ENCODE measurements around the gene MAF.

Gene MAF

DNA sequence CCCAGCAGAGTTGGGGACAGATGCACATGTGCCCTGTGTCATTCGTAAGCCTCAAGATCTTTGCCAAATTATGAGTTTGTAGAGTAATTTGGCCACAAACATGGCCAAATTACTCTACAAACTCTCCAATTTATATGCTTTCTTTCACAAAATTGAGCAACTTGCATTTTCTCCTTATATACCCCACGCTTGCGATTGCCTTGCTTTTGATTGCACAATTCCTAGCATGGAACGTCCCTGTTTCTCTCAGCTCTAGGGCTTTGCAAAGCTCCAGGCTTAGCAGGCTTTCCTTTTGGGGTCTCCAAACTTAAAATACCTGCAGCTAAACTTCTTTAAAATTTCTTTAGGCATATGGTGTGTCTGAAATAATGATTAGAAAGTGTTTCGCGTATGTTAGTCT lies 28.5 kb upstream of the MAF start:
- TF ChIP-seq, protein P1, sequence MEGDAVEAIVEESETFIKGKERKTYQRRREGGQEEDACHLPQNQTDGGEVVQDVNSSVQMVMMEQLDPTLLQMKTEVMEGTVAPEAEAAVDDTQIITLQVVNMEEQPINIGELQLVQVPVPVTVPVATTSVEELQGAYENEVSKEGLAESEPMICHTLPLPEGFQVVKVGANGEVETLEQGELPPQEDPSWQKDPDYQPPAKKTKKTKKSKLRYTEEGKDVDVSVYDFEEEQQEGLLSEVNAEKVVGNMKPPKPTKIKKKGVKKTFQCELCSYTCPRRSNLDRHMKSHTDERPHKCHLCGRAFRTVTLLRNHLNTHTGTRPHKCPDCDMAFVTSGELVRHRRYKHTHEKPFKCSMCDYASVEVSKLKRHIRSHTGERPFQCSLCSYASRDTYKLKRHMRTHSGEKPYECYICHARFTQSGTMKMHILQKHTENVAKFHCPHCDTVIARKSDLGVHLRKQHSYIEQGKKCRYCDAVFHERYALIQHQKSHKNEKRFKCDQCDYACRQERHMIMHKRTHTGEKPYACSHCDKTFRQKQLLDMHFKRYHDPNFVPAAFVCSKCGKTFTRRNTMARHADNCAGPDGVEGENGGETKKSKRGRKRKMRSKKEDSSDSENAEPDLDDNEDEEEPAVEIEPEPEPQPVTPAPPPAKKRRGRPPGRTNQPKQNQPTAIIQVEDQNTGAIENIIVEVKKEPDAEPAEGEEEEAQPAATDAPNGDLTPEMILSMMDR (IDR thresholded peaks at IDR 0.05; ENCODE audit: insufficient read depth, low read length, missing control alignments), result no peak
- no peak for DNase-seq (ENCODE audit: low read depth, low spot score)
- ChIA-PET POLR2A (no interaction called here), CTCF (no interaction called here)
- no peak overlapping the region for H3K4me3 ChIP-seq (ENCODE audit: low read depth, low read length)

DNA sequence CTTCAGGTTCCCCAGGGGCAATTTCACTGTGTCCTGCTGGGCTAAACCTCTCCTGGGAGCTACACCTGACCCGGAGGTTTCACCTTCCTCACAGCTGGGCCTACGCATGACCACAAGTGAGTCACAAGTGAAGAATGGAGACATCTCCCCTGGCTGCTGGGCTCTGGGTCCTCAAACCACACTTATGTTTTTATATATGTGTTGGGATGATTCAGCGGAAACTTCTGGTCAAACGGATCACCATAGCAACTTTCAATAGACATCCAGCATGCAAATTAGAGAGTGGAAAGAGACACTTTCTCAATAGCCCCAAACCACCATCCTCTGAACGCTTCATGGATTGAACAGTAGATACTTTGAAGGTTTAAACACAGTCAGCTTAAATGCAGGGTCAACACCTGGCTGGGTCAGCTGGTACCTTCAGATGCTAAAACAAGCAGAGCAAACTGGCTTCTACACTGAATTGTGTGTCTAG lies 28.0 kb upstream of the MAF start:
- H3K4me3 ChIP-seq (ENCODE audit: low read depth, low read length), result no peak overlapping the region
- no peak for DNase-seq (ENCODE audit: low read depth, low spot score)
- TF ChIP-seq, protein P1 (IDR thresholded peaks at IDR 0.05; ENCODE audit: insufficient read depth, low read length, missing control alignments), result no peak
- ChIA-PET POLR2A (no interaction called here), CTCF (no interaction called here)

DNA sequence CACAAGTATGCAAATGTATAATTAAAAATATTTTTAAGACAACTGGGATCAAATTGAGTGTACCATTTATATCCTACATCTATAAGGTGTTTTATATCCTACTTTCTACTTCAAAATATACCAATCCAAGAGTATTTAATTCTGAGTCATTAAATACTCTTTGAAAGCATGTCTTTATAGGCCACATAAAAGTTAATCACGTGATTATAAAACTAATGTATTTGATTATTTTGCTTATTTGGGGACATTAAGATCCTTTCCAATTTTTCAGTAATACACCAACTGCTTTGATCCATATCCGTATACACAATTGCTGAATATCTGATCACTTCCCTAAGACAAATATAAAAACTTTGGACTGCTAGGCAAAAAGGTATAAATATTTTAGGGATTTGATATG lies 26.6 kb upstream of the MAF start:
- no peak overlapping the region for H3K4me3 ChIP-seq (ENCODE audit: low read depth, low read length)
- no peak for DNase-seq (ENCODE audit: low read depth, low spot score)
- ChIA-PET POLR2A (no interaction called here), CTCF (no interaction called here)
- TF ChIP-seq, protein P1 (IDR thresholded peaks at IDR 0.05; ENCODE audit: insufficient read depth, low read length, missing control alignments), result no peak

DNA sequence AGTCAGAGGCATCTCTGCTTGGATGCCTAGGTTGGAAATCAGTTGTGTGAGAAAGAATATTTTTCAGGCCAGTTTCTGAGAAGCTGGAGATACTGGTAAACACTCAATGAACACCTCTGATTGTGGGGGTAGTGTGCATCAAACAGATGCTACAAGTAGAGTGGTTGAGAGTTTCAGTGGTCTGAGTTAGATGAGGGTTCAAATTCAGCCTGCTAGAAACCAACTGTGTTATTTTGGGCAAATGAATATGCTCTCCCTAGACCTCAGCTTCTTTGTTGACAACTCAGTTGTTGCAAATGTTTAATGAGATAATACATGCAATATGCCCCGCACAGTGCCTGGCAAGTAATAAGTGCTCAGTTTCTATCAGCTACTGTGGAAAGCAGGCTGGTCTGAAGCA lies 25.2 kb upstream of the MAF start:
- no peak overlapping the region for H3K4me3 ChIP-seq (ENCODE audit: low read depth, low read length)
- TF ChIP-seq, protein P1 (IDR thresholded peaks at IDR 0.05; ENCODE audit: insufficient read depth, low read length, missing control alignments), result no peak
- no peak for DNase-seq (ENCODE audit: low read depth, low spot score)
- ChIA-PET POLR2A (no interaction called here), CTCF (no interaction called here)

DNA sequence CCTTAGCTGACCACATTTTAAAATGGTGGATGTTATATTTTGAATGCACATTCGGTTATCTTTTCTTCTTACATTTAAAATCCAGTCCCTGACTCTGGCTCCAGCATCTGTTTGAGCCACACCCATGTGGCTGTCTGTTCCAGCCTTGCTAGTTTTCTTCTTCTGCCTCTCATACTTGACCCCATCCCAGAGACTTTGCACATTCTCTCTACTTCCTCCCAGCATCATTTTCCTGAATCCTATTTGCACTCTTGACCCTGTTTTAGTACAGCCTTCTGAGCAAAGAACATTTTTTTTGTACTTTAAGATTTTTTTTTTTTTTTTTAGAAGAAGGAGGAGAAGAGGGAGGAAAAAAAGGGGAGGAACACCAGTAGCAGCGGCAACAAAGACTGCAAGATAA lies 23.3 kb upstream of the MAF start:
- TF ChIP-seq, protein P1 (IDR thresholded peaks at IDR 0.05; ENCODE audit: insufficient read depth, low read length, missing control alignments), result no peak
- H3K4me3 ChIP-seq (ENCODE audit: low read depth, low read length), result no peak overlapping the region
- DNase-seq (ENCODE audit: low read depth, low spot score), result no peak
- ChIA-PET POLR2A (no interaction called here), CTCF (no interaction called here)

DNA sequence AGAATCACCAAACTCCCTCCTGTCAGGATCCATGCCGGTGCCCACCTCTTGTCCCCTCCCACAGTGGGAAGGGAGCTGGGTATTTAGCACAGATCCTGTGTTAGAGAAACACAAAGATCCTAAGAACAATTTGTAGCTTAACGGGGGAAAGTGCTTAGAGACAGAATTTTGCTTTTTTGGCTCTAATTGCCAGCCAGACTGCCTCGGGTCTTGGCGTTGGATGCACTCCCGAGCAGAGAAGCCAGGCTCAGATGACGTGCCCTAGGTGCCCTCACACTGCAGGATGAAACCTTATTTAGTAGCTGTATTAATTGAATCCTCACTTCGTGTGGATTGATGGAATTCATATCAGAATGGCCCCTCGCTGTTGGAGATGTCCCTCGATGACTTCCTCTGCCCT lies 22.5 kb upstream of the MAF start:
- no peak overlapping the region for H3K4me3 ChIP-seq (ENCODE audit: low read depth, low read length)
- TF ChIP-seq, protein P1 (IDR thresholded peaks at IDR 0.05; ENCODE audit: insufficient read depth, low read length, missing control alignments), result no peak
- POLR2A ChIA-PET, result no interaction called here
- CTCF ChIA-PET, result no interaction called here
- no peak for DNase-seq (ENCODE audit: low read depth, low spot score)
